Measurements from ENCODE around the gene GSX1. TPM values are rescaled to one million over a fixed set of nuclear protein-coding genes. Genes with fewer than 3 reads are reported as not detected.

GSX1 gene
- total and polyA plus RNA-seq, 2 donors (not counting 3 experiments of a cell fraction or from before 2014, with no cell fraction given): not detected

- TF ChIP-seq, protein P1, sequence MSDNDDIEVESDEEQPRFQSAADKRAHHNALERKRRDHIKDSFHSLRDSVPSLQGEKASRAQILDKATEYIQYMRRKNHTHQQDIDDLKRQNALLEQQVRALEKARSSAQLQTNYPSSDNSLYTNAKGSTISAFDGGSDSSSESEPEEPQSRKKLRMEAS (IDR thresholded peaks at IDR 0.05; ENCODE audit: insufficient read depth, insufficient read length): no peak
- TF ChIP-seq JUN (IDR thresholded peaks at IDR 0.05; ENCODE audit: borderline replicate concordance, insufficient read depth, insufficient read length, low read depth) (no peak), POLR2A (IDR thresholded peaks at IDR 0.05; ENCODE audit: low read depth, low read length) (no peak), EZH2 (IDR thresholded peaks at IDR 0.05; ENCODE audit: borderline replicate concordance, low read depth, low read length, severe bottlenecking) (no peak), GATA2 (IDR thresholded peaks at IDR 0.05; ENCODE audit: insufficient read depth, insufficient read length, low read depth, low read length) (no peak), POLR2AphosphoS5 (IDR thresholded peaks at IDR 0.05; ENCODE audit: insufficient read depth, low read depth, low read length) (no peak), MYC (IDR thresholded peaks at IDR 0.05; ENCODE audit: low read depth, low read length) (no peak), FOS (IDR thresholded peaks at IDR 0.05; ENCODE audit: borderline replicate concordance, insufficient read depth, low read length) (no peak)
- TF ChIP-seq, protein P2, sequence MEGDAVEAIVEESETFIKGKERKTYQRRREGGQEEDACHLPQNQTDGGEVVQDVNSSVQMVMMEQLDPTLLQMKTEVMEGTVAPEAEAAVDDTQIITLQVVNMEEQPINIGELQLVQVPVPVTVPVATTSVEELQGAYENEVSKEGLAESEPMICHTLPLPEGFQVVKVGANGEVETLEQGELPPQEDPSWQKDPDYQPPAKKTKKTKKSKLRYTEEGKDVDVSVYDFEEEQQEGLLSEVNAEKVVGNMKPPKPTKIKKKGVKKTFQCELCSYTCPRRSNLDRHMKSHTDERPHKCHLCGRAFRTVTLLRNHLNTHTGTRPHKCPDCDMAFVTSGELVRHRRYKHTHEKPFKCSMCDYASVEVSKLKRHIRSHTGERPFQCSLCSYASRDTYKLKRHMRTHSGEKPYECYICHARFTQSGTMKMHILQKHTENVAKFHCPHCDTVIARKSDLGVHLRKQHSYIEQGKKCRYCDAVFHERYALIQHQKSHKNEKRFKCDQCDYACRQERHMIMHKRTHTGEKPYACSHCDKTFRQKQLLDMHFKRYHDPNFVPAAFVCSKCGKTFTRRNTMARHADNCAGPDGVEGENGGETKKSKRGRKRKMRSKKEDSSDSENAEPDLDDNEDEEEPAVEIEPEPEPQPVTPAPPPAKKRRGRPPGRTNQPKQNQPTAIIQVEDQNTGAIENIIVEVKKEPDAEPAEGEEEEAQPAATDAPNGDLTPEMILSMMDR (IDR thresholded peaks at IDR 0.05; ENCODE audit: extremely low read depth in 1 of 2, insufficient read depth in 1 of 2, low read depth in 1 of 2, low read length in 2 of 2): no peak
- no peaks in the 10 kb centered on the region for H3K36me3 ChIP-seq (ENCODE audit: control insufficient read depth in 2 of 2, extremely low read depth in 1 of 2, insufficient read depth in 2 of 2, low read length in 2 of 2)
- no peaks in the 10 kb centered on the region for H3K9me1 ChIP-seq (replicated peaks; ENCODE audit: control insufficient read depth, extremely low read depth, insufficient read depth, low read length)
- FAIRE-seq (no peak), DNase-seq (ENCODE audit: low read depth, low spot score) (peak; percentile 6)
- CTCF ChIA-PET: interaction anchor here (0.8 to 10.9 kb wide), 6 partner anchors 9 to 460 kb away, joined by 3 to 484 read pairs (median 6); no protein-coding TSS in a partner anchor
- H3K4me3 ChIP-seq (replicated peaks in 1 of 3; ENCODE audit: insufficient read depth in 1 of 3, low read depth in 1 of 3, low read length in 3 of 3): no peak overlapping the region
- H2AFZ ChIP-seq (ENCODE audit: low read depth, low read length): no peak overlapping the region
- H3K9ac ChIP-seq (replicated peaks; ENCODE audit: extremely low read depth, insufficient read depth, low read length): no peak overlapping the region
- peaks cover 37 to 40% of the 10 kb centered on the region in 2 experiments for H3K27me3 ChIP-seq (ENCODE audit: control insufficient read depth in 2 of 2, insufficient read depth in 2 of 2, low read length in 2 of 2)
- POLR2A ChIA-PET: no interaction called here
- no peaks in the 10 kb centered on the region for H4K20me1 ChIP-seq (replicated peaks; ENCODE audit: control insufficient read depth, extremely low read depth, insufficient read depth, low read length)
- no peaks in the 10 kb centered on the region for H3K9me3 ChIP-seq (replicated peaks; ENCODE audit: control insufficient read depth, insufficient read depth, low read length)
- BruUV-seq (replicated peaks): no TSS peak
- dilution Hi-C loops (cut with MboI; ENCODE audit: extremely low pct_ligation_motif_present, low sequenced_read_pairs): no loop called here
- H3K4me1 ChIP-seq (ENCODE audit: control insufficient read depth, extremely low read depth, insufficient read depth, low read length): no peaks in the 10 kb centered on the region
- intact Hi-C loops (cut with micrococcal nuclease): no loop called here
- no peak overlapping the region for H3K27ac ChIP-seq (ENCODE audit: insufficient read depth, low read depth, low read length)
- no peak overlapping the region for H3K4me2 ChIP-seq (ENCODE audit: insufficient read depth, low read length)
- H3K79me2 ChIP-seq (ENCODE audit: control insufficient read depth, insufficient read depth, low read length): no peaks in the 10 kb centered on the region
Measured at GRCh38 chr13:27822258-27822872, 30.1 kb downstream of the GSX1 start.

Data from endothelial cell of umbilical vein (primary cell).